ENCODE measurements around the gene PCSK2. TPM values are rescaled to one million over a fixed set of nuclear protein-coding genes. Genes with fewer than 3 reads are reported as not detected.

The PCSK2 gene
- total RNA-seq, 2 experiments from 2014 or later: not detected

DNA sequence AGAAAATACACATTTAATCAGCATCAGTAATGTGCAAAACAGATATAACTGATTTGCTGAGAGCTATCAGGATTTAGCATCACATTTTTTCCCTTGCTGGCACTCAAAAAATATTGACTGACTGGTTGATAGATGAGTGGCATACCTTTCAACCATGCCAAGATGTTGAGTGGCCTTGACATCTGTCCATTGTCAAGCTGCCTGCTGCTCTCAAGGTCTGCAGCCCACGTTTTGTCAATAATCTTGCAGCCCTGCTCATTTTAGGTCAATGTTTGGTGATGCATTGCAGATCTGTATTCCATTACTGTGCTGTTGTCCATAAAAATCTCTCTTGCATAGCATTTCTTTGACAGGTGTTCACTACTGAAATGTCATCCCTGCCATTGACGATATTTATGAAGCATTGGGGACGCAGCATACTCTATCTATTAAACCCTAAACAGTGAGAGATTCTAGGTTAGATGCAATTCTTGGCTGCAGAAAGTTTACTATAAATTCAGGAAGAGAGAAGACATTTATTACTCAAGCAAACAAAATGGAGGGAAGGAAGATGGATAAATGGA is 192.7 kb downstream of the PCSK2 start:
- ChIA-PET CTCF (ENCODE audit: unreplicated experiment) (no interaction called here), POLR2A (no interaction called here)
- no peak overlapping the region for H3K27ac ChIP-seq (ENCODE audit: low read depth, low read length, poor library complexity, severe bottlenecking)
- no peaks in the 10 kb centered on the region for H4K20me1 ChIP-seq (ENCODE audit: insufficient read depth, low read length)
- H3K4me1 ChIP-seq (ENCODE audit: insufficient read depth, low read length, poor library complexity, severe bottlenecking): no peaks in the 10 kb centered on the region
- TF ChIP-seq EZH2phosphoT487 (IDR thresholded peaks at IDR 0.05; ENCODE audit: borderline replicate concordance, low read depth, low read length) (no peak), CTCF (conservative IDR thresholded peaks at IDR 0.05; ENCODE audit: low read length) (no peak)
- DNase-seq (ENCODE audit: low spot score): no peak
- no peaks in the 10 kb centered on the region for H3K9me3 ChIP-seq (ENCODE audit: low read length)
- H3K4me2 ChIP-seq (ENCODE audit: low read length): no peak overlapping the region
- H3K36me3 ChIP-seq (ENCODE audit: insufficient read depth, low read length): no peaks in the 10 kb centered on the region
- no peak overlapping the region for H3K4me3 ChIP-seq (ENCODE audit: low read depth, low read length, poor library complexity, severe bottlenecking)
- H2AFZ ChIP-seq (ENCODE audit: low read length): no peak overlapping the region
- no peaks in the 10 kb centered on the region for H3K79me2 ChIP-seq (ENCODE audit: insufficient read depth, low read depth, low read length)
- no peaks in the 10 kb centered on the region for H3K9me2 ChIP-seq (ENCODE audit: insufficient read depth, low read length)
- intact Hi-C loops (cut with micrococcal nuclease; ENCODE audit: unreplicated experiment): no loop called here
- no TSS peak for BruUV-seq (replicated peaks)

DNA sequence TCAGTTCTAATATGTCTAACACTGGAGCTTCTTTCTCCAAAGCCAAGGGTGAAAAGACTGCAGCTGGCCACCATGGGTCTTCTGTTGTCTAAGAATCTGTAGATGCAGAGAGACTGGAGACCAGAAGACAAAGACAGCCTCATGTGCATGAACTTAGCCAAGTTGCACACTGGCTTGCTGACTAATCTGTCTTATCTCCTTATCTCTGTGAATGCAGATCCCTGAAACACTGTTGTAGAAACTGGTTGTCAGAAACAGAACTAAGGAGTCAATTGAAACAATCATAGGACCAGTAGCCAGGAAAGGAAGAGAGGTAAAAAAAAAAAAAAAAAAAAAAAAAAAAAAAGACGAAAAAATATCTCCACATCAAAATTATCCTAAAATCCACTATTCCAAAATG is 194.7 kb downstream of the PCSK2 start:
- POLR2A ChIA-PET: interaction anchor here (0.6 kb wide), 1 partner anchor 58 kb away, joined by 6 read pairs; no protein-coding TSS in a partner anchor

More for the DNA sequence above, 194.7 kb downstream of the PCSK2 start:
- intact Hi-C loops (cut with micrococcal nuclease; ENCODE audit: unreplicated experiment): no loop called here
- no peak overlapping the region for H3K4me3 ChIP-seq (ENCODE audit: low read depth, low read length, poor library complexity, severe bottlenecking)
- no peaks in the 10 kb centered on the region for H3K9me2 ChIP-seq (ENCODE audit: insufficient read depth, low read length)
- no peaks in the 10 kb centered on the region for H4K20me1 ChIP-seq (ENCODE audit: insufficient read depth, low read length)
- no TSS peak for BruUV-seq (replicated peaks)
- CTCF ChIA-PET (ENCODE audit: unreplicated experiment): no interaction called here
- no peaks in the 10 kb centered on the region for H3K9me3 ChIP-seq (ENCODE audit: low read length)
- H3K36me3 ChIP-seq (ENCODE audit: insufficient read depth, low read length): no peaks in the 10 kb centered on the region
- no peak overlapping the region for H3K4me2 ChIP-seq (ENCODE audit: low read length)
- no peak for DNase-seq (ENCODE audit: low spot score)
- no peak overlapping the region for H2AFZ ChIP-seq (ENCODE audit: low read length)
- TF ChIP-seq CTCF (conservative IDR thresholded peaks at IDR 0.05; ENCODE audit: low read length): no peak
- TF ChIP-seq EZH2phosphoT487 (IDR thresholded peaks at IDR 0.05; ENCODE audit: borderline replicate concordance, low read depth, low read length): no peak
- H3K79me2 ChIP-seq (ENCODE audit: insufficient read depth, low read depth, low read length): no peaks in the 10 kb centered on the region
- no peak overlapping the region for H3K27ac ChIP-seq (ENCODE audit: low read depth, low read length, poor library complexity, severe bottlenecking)
- H3K4me1 ChIP-seq (ENCODE audit: insufficient read depth, low read length, poor library complexity, severe bottlenecking): no peaks in the 10 kb centered on the region
